Measurements from ENCODE around the gene DNHD1. TPM values are rescaled to one million over a fixed set of nuclear protein-coding genes. Genes with fewer than 3 reads are reported as not detected.
A peak's percentile ranks its signal among the peaks of the same experiment; 100 is the strongest.

DNHD1 gene
- total RNA-seq, 2 donors from 2014 or later: 11.5 to 31.4 TPM

DNA sequence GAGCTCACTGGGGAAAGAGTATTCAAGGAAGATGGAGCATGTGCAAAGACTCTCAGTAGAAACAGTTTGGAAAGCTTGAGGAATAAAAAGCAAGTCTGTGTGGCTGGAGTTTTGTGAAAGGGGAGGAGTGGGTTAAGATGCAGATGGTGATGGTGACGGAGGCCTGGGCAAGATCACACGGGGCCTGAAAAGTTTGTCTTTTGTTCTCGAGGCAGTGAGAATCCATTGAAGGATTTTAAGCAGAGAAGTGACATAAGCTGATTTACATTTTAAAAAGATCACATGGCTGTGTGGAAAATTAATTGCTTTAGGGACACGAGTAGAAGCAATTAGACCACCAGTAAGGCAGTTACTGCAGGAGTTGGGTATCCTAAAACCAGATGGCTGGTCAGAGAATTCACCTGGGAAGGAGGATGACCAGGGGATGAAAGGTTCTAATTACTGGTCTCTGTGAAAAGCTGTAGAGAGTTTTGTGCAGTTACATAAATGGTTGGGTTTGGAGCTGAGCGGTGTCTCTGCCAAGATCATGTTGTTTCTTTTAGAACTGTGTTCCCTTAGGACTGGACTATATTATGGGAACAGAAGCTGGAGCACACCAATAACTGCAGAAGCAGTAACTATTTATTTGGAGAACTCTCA is 99.3 kb downstream of the DNHD1 start:
- no peaks in the 10 kb centered on the region for H3K4me1 ChIP-seq (replicated peaks)
- H3K4me3 ChIP-seq: no peak overlapping the region
- peaks cover 7 to 21% of the 10 kb centered on the region in 2 donors for H3K36me3 ChIP-seq
- no peaks in the 10 kb centered on the region for H3K27me3 ChIP-seq (replicated peaks; ENCODE audit: insufficient read depth)
- intact Hi-C loops (cut with DNase I): loop anchor here (5.0 kb wide), 1 partner anchor 69 kb away; no protein-coding TSS in a partner anchor
- 45% methylated on average over 5 of the region's 5 CpGs for WGBS
- DNase-seq (ENCODE audit: low spot score): no peak
- H3K9me3 ChIP-seq: no peaks in the 10 kb centered on the region
- no peak for TF ChIP-seq POLR2A (IDR thresholded peaks at IDR 0.05)
- no peak for TF ChIP-seq CTCF (IDR thresholded peaks at IDR 0.05)
- TF ChIP-seq POLR2AphosphoS5 (IDR thresholded peaks at IDR 0.05): peak; percentile 33
- peak overlapping the region; percentile 3 to 39 for H3K27ac ChIP-seq

DNA sequence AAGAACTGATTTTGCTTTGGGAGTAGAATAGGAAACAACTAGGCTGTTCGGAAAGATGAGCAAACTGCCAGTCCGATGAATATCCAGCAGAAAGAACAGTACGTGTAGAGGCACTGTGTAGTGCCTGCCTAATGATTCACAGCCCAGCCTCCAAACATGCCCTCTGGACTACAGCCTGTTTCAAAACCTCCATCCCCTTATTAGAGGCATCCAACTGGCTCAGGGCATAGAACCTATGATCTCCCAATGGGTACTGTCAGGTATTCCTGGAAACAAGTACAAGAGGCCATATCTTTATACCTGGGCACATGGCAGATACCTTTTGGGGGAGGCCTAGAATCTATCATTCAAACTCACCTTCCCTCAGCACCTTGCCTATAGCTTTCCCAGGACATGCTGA is 101.5 kb downstream of the DNHD1 start:
- no peak overlapping the region for H3K27ac ChIP-seq
- H3K27me3 ChIP-seq (replicated peaks; ENCODE audit: insufficient read depth): no peaks in the 10 kb centered on the region
- no peaks in the 10 kb centered on the region for H3K9me3 ChIP-seq
- 91% methylated on average over 3 of the region's 3 CpGs for WGBS
- peaks cover 7% of the 10 kb centered on the region for H3K4me1 ChIP-seq (replicated peaks)
- H3K4me3 ChIP-seq: no peak overlapping the region
- TF ChIP-seq POLR2AphosphoS5 (IDR thresholded peaks at IDR 0.05): no peak
- no peak for TF ChIP-seq CTCF (IDR thresholded peaks at IDR 0.05)
- no peak for TF ChIP-seq POLR2A (IDR thresholded peaks at IDR 0.05)
- DNase-seq (ENCODE audit: low spot score): no peak
- H3K36me3 ChIP-seq: peaks cover 7 to 22% of the 10 kb centered on the region in 2 donors
- intact Hi-C loops (cut with DNase I): loop anchor here (5.0 kb wide), 1 partner anchor 71 kb away; no protein-coding TSS in a partner anchor

DNA sequence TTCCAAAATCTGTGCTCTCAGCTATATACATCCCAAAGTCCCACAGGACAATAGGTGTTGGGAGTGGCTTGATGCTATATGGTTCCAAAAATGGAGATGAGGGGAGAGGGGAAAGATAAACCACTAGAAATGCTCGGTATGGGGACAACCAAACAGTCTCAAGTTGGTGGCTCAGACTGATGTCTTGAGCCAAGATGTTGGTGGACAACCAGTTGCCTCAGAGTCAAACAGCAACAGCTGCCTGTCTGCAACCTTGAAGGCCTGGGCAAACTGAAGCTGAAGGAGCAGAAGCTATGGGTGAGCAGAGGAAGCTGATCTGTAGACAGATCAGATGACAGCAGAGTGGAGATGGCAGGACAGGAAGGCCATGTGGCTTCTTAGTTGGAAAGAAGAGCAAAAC is 102.4 kb downstream of the DNHD1 start:
- H3K4me1 ChIP-seq (replicated peaks): peaks cover 7% of the 10 kb centered on the region
- WGBS: 91% methylated on average over 1 of the region's 1 CpG
- H3K4me3 ChIP-seq: no peak overlapping the region
- H3K27ac ChIP-seq: no peak overlapping the region
- DNase-seq (ENCODE audit: low spot score): peak; percentile 0
- peaks cover 7 to 22% of the 10 kb centered on the region in 2 donors for H3K36me3 ChIP-seq
- intact Hi-C loops (cut with DNase I): loop anchor here (5.0 kb wide), 1 partner anchor 72 kb away; no protein-coding TSS in a partner anchor
- TF ChIP-seq POLR2A (IDR thresholded peaks at IDR 0.05) (no peak), CTCF (IDR thresholded peaks at IDR 0.05) (no peak), POLR2AphosphoS5 (IDR thresholded peaks at IDR 0.05) (no peak)
- H3K27me3 ChIP-seq (replicated peaks; ENCODE audit: insufficient read depth): no peaks in the 10 kb centered on the region
- H3K9me3 ChIP-seq: no peaks in the 10 kb centered on the region

- no peaks in the 10 kb centered on the region for H3K27me3 ChIP-seq (replicated peaks; ENCODE audit: insufficient read depth)
- no peak overlapping the region for H3K4me3 ChIP-seq
- H3K27ac ChIP-seq: no peak overlapping the region
- H3K36me3 ChIP-seq: peaks cover 7 to 22% of the 10 kb centered on the region in 2 donors
- H3K4me1 ChIP-seq (replicated peaks): peaks cover 7% of the 10 kb centered on the region
- intact Hi-C loops (cut with DNase I): loop anchor here (5.0 kb wide), 4 partner anchors 57 to 278 kb away; partner anchors contain the start of genes ARFIP2, CAVIN3, DCHS1 and TIMM10B
- no peak for TF ChIP-seq POLR2A (IDR thresholded peaks at IDR 0.05)
- TF ChIP-seq CTCF (IDR thresholded peaks at IDR 0.05): no peak
- 83% methylated on average over 2 of the region's 2 CpGs for WGBS
- peak; percentile 4 for DNase-seq (ENCODE audit: low spot score)
- H3K9me3 ChIP-seq: no peaks in the 10 kb centered on the region
These were observed 102.9 kb downstream of the DNHD1 start for GRCh38 chr11:6599881-6600390.

All from prostate gland (tissue), 2 donors.